ENCODE results near the gene LRRC8C. TPM values are rescaled to one million over a fixed set of nuclear protein-coding genes. Genes with fewer than 3 reads are reported as not detected.

The LRRC8C gene
- total and polyA plus RNA-seq, 2 experiments from 2014 or later: 0.89 to 3.9 TPM

- no peak for TF ChIP-seq ZNF462 (CRISPR knock-in tag; IDR thresholded peaks at IDR 0.05)
- TF ChIP-seq ZNF331 (CRISPR knock-in tag; IDR thresholded peaks at IDR 0.05; ENCODE audit: low read depth): no peak
- TF ChIP-seq JUNB (IDR thresholded peaks at IDR 0.05; ENCODE audit: unreplicated experiment): no peak
- TF ChIP-seq ETS1 (IDR thresholded peaks at IDR 0.05): no peak
- TF ChIP-seq EZH2 (IDR thresholded peaks at IDR 0.05; ENCODE audit: low read depth, unreplicated experiment): no peak
- no peak for TF ChIP-seq NANOG (IDR thresholded peaks at IDR 0.05; ENCODE audit: borderline replicate concordance)
- TF ChIP-seq ZNF114 (CRISPR knock-in tag; IDR thresholded peaks at IDR 0.05): no peak
- no peak for TF ChIP-seq STAT1 (IDR thresholded peaks at IDR 0.05; ENCODE audit: unreplicated experiment)
- TF ChIP-seq EZH2phosphoT487 (IDR thresholded peaks at IDR 0.05; ENCODE audit: unreplicated experiment): no peak
- TF ChIP-seq, protein P1, sequence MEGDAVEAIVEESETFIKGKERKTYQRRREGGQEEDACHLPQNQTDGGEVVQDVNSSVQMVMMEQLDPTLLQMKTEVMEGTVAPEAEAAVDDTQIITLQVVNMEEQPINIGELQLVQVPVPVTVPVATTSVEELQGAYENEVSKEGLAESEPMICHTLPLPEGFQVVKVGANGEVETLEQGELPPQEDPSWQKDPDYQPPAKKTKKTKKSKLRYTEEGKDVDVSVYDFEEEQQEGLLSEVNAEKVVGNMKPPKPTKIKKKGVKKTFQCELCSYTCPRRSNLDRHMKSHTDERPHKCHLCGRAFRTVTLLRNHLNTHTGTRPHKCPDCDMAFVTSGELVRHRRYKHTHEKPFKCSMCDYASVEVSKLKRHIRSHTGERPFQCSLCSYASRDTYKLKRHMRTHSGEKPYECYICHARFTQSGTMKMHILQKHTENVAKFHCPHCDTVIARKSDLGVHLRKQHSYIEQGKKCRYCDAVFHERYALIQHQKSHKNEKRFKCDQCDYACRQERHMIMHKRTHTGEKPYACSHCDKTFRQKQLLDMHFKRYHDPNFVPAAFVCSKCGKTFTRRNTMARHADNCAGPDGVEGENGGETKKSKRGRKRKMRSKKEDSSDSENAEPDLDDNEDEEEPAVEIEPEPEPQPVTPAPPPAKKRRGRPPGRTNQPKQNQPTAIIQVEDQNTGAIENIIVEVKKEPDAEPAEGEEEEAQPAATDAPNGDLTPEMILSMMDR (conservative IDR thresholded peaks at IDR 0.05; ENCODE audit: low read depth in 2 of 2): no peak
Observed at GRCh38 chr1:89649783-89650182, 16.9 kb downstream of the LRRC8C start (continued).

Data from GM23338 (cell line).